Colonic mucosa (tissue), 4 donors: ENCODE measurements around the gene CLDN16. TPM values are rescaled to one million over a fixed set of nuclear protein-coding genes. Genes with fewer than 3 reads are reported as not detected.

Experiments
- DNase-seq: peaks from one replicate; pipeline ENCODE4 v3.0.0-alpha.2; 2020
- H3K27ac ChIP-seq: fragments of 200-600 bp; one replicate; pipeline ENCODE4 v1.8.0; 2021
- H3K27me3 ChIP-seq: fragments of 200-600 bp; one replicate; pipeline ENCODE4 v1.8.0; 2021
- H3K36me3 ChIP-seq: fragments of 200-600 bp; one replicate; pipeline ENCODE4 v1.8.0; 2021
- H3K4me1 ChIP-seq: fragments of 200-600 bp; one replicate; pipeline ENCODE4 v1.8.0; 2021; ENCODE audit warnings: mild to moderate bottlenecking
- H3K4me3 ChIP-seq: fragments of 200-600 bp; one replicate; pipeline ENCODE4 v1.8.0; 2021
- H3K9ac ChIP-seq, 2 donors: one replicate each; pipeline ENCODE4 v1.7.0; 2013; ENCODE audit warnings: control low read depth in 2 of 2, low read depth in 2 of 2, low read length in 2 of 2
- H3K9me3 ChIP-seq: fragments of 200-600 bp; one replicate; pipeline ENCODE4 v1.8.0; 2021
- CTCF ChIP-seq: fragments of 200-600 bp; IDR thresholded peaks from one replicate; pipeline ENCODE4 v1.8.0; 2022; ENCODE audit warnings: antibody characterized with exemption, mild to moderate bottlenecking
- intact Hi-C: fragments of 100-400 bp; cut with DNase I; formaldehyde crosslinking; loops from one replicate; pipeline ENCODE4 v1.14.1; 2022
- total RNA-seq, 2 donors: library from RNA; stranded (reverse); fragmentation: NEBNext Ultra II Directional in 1 of 2; extraction: Animal tissue kit (Norgen Biotek cat#: 25700) in 1 of 2; gene quantifications; one replicate each; pipeline ENCODE4 v1.2.1, GENCODE V29; 2021
- donor health status: healthy.
- donor health status: DM: no; HTN: no; CAD: no.
- donor health status: DM: no; HTN: no; CAD: no.

The CLDN16 gene
- total RNA-seq, 2 donors from 2014 or later, result not detected

GRCh38 chr3:190345878-190346277, 42.1 kb upstream of the CLDN16 start:
- Histone ChIP-seq H3K9ac (no peak overlapping the region), H3K4me1 (no peaks in the 10 kb centered on the region), H3K27me3 (no peaks in the 10 kb centered on the region), H3K27ac (peak overlapping the region; percentile 55), H3K36me3 (no peaks in the 10 kb centered on the region), H3K9me3 (no peaks in the 10 kb centered on the region), H3K4me3 (no peak overlapping the region)
- DNase-seq, result no peak
- intact Hi-C loops, result no loop called here
- TF ChIP-seq CTCF, result no peak

- no peak for DNase-seq
- no peaks in the 10 kb centered on the region for H3K9me3 ChIP-seq
- H3K9ac ChIP-seq, result no peak overlapping the region
- H3K27ac ChIP-seq, result no peak overlapping the region
- no peak overlapping the region for H3K4me3 ChIP-seq
- H3K27me3 ChIP-seq, result no peaks in the 10 kb centered on the region
- no peaks in the 10 kb centered on the region for H3K4me1 ChIP-seq
- intact Hi-C loops, result no loop called here
- H3K36me3 ChIP-seq, result no peaks in the 10 kb centered on the region
- TF ChIP-seq CTCF, result no peak
These were observed 41.4 kb upstream of the CLDN16 start for GRCh38 chr3:190346541-190346940.

DNA sequence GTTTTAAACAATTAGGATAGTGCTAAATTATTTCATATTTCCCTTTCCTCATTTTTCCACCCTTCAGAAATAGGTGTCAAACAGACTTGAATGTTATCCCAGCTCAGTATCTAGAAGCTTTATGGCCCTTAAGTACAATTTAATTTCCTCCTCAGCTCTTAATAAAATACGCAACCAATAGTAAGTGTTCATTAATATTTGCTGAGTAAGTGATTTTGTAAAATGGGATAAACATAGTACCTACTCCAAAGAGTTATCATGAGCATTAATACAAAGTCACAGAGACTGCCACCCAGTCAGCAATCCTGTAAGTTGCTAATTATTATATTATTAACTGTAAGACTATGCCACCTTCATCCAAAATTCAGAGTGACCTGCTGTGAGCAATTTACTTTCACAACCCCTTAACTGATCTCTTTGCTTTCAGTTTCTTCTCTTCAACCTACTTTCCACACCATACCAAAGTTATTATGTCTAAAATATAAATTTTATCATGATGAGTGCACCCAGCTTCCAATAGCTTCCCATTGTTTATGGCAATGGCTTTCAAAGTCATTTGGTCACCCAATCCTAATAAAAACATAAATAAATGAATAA, 35.0 kb upstream of the CLDN16 start:
- no peak for DNase-seq
- H3K9me3 ChIP-seq, result no peaks in the 10 kb centered on the region
- no peaks in the 10 kb centered on the region for H3K4me1 ChIP-seq
- H3K4me3 ChIP-seq, result no peak overlapping the region
- H3K27me3 ChIP-seq, result no peaks in the 10 kb centered on the region
- H3K9ac ChIP-seq, result no peak overlapping the region
- TF ChIP-seq CTCF, result no peak
- intact Hi-C loops, result no loop called here
- no peaks in the 10 kb centered on the region for H3K36me3 ChIP-seq
- no peak overlapping the region for H3K27ac ChIP-seq

DNA sequence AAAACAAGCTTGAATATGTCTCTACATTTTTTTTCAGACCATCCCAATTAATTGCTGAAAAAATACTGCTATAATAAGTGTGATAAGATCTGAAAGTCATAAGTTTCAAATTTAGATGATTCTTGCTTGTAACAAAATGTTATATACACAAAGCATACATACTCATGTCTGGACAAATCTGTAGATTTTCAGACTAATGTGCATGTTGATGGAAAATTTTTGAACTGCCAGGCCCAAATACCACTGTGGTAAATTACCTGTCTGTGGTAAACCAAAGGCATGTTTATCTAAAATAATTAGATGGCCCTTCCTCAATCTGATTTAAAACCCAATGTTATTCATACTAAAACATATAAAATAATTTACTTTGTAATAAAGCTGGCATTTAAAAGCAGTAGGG, 31.7 kb upstream of the CLDN16 start:
- H3K27me3 ChIP-seq, result no peaks in the 10 kb centered on the region
- intact Hi-C loops, result no loop called here
- no peak for DNase-seq
- H3K4me1 ChIP-seq, result no peaks in the 10 kb centered on the region
- no peak overlapping the region for H3K27ac ChIP-seq
- no peaks in the 10 kb centered on the region for H3K9me3 ChIP-seq
- no peaks in the 10 kb centered on the region for H3K36me3 ChIP-seq
- no peak for TF ChIP-seq CTCF
- H3K9ac ChIP-seq, result no peak overlapping the region
- H3K4me3 ChIP-seq, result no peak overlapping the region

GRCh38 chr3:190357468-190357867, 30.5 kb upstream of the CLDN16 start:
- Histone ChIP-seq H3K27ac (no peak overlapping the region), H3K9me3 (no peaks in the 10 kb centered on the region), H3K27me3 (no peaks in the 10 kb centered on the region), H3K4me1 (no peaks in the 10 kb centered on the region), H3K36me3 (no peaks in the 10 kb centered on the region), H3K4me3 (no peak overlapping the region), H3K9ac (no peak overlapping the region)
- intact Hi-C loops, result no loop called here
- no peak for DNase-seq
- TF ChIP-seq CTCF, result no peak
